MM.1S (cell line): Measurements from ENCODE around the gene GAREM2.

Experiments used
- DNase-seq: peaks from one replicate; pipeline ENCODE4 v3.0.0-alpha.2; 2015
- H2AFZ ChIP-seq: fragments of 300-600 bp; sonication (generic); 2 replicates; pipeline ENCODE4 v1.6.0; 2016; ENCODE audit warnings: antibody characterized with exemption, low read length
- H3F3A ChIP-seq: fragments of 300-600 bp; sonication (generic); 2 replicates; pipeline ENCODE4 v1.6.1; 2016; ENCODE audit warnings: mild to moderate bottlenecking, antibody characterized with exemption, low read length, moderate library complexity, mixed read lengths; ENCODE audit not compliant: insufficient read depth
- H3K27ac ChIP-seq: fragments of 300-600 bp; sonication (generic); 2 replicates; pipeline ENCODE4 v1.5.1; 2016; ENCODE audit warnings: mild to moderate bottlenecking, low read length
- H3K27me3 ChIP-seq: fragments of 300-600 bp; sonication (generic); replicated peaks from 2 replicates; pipeline ENCODE4 v1.6.0; 2016; ENCODE audit warnings: low read length; ENCODE audit not compliant: insufficient read depth
- H3K36me3 ChIP-seq: fragments of 300-600 bp; sonication (generic); replicated peaks from 2 replicates; pipeline ENCODE4 v1.6.1; 2016; ENCODE audit warnings: mild to moderate bottlenecking, low read length, mixed read lengths; ENCODE audit not compliant: insufficient read depth
- H3K4me1 ChIP-seq: fragments of 300-600 bp; sonication (generic); 2 replicates; pipeline ENCODE4 v1.6.1; 2016; ENCODE audit warnings: low read length, mixed read lengths
- H3K4me2 ChIP-seq: fragments of 300-600 bp; sonication (generic); 2 replicates; pipeline ENCODE4 v1.6.0; 2016; ENCODE audit warnings: low read depth, low read length
- H3K4me3 ChIP-seq: fragments of 300-600 bp; sonication (generic); 2 replicates; pipeline ENCODE4 v1.5.1; 2016; ENCODE audit warnings: low read length, mixed read lengths
- H3K79me2 ChIP-seq: fragments of 300-600 bp; sonication (generic); 2 replicates; pipeline ENCODE4 v1.6.1; 2016; ENCODE audit warnings: mixed run types, low read length, mixed read lengths
- H3K9ac ChIP-seq: fragments of 300-600 bp; sonication (generic); 2 replicates; pipeline ENCODE4 v1.6.1; 2016; ENCODE audit warnings: low read length, mixed read lengths
- H3K9me2 ChIP-seq: fragments of 300-600 bp; sonication (generic); replicated peaks from 2 replicates; pipeline ENCODE4 v1.6.1; 2016; ENCODE audit warnings: mild to moderate bottlenecking, low read length, mixed read lengths; ENCODE audit not compliant: insufficient read depth
- H3K9me3 ChIP-seq: fragments of 300-600 bp; sonication (generic); replicated peaks from 2 replicates; pipeline ENCODE4 v1.6.1; 2016; ENCODE audit warnings: mild to moderate bottlenecking, low read length, mixed read lengths; ENCODE audit not compliant: insufficient read depth
- H4K20me1 ChIP-seq: fragments of 300-600 bp; sonication (generic); 2 replicates; pipeline ENCODE4 v1.6.1; 2016; ENCODE audit warnings: mild to moderate bottlenecking, low read length, moderate library complexity, mixed read lengths; ENCODE audit not compliant: insufficient read depth
- EZH2 ChIP-seq: fragments of 300-600 bp; sonication (generic); optimal IDR thresholded peaks from 2 replicates; pipeline ENCODE3; 2017; ENCODE audit warnings: low read depth, mild to moderate bottlenecking, antibody characterized with exemption, low read length, mixed read lengths
- EZH2phosphoT487 ChIP-seq: fragments of 300-600 bp; sonication (generic); IDR thresholded peaks from 2 replicates; pipeline ENCODE4 v1.6.1; 2018; ENCODE audit warnings: antibody characterized with exemption, low read length
- TF ChIP-seq, protein P1 (sequence below): fragments of 300-600 bp; sonication (generic); IDR thresholded peaks from 2 replicates; pipeline ENCODE4 v1.5.1; 2016; ENCODE audit warnings: antibody characterized with exemption, low read length, mixed read lengths

The GAREM2 gene

GRCh38 chr2:26172189-26172870, 558 bp upstream of the GAREM2 start:
- Histone ChIP-seq H3K79me2 (no peaks in the 10 kb centered on the region), H3K36me3 (no peaks in the 10 kb centered on the region), H3K27me3 (peaks cover 17% of the 10 kb centered on the region), H3K4me1 (no peaks in the 10 kb centered on the region), H3K4me2 (no peak overlapping the region; the same call in 1 of the 2 replicates), H4K20me1 (no peaks in the 10 kb centered on the region), H3K4me3 (no peak overlapping the region), H2AFZ (no peak overlapping the region), H3K9me2 (no peaks in the 10 kb centered on the region), H3K27ac (no peak overlapping the region), H3K9me3 (no peaks in the 10 kb centered on the region), H3K9ac (no peak overlapping the region), H3F3A (no peaks in the 10 kb centered on the region)
- TF ChIP-seq, protein P1, sequence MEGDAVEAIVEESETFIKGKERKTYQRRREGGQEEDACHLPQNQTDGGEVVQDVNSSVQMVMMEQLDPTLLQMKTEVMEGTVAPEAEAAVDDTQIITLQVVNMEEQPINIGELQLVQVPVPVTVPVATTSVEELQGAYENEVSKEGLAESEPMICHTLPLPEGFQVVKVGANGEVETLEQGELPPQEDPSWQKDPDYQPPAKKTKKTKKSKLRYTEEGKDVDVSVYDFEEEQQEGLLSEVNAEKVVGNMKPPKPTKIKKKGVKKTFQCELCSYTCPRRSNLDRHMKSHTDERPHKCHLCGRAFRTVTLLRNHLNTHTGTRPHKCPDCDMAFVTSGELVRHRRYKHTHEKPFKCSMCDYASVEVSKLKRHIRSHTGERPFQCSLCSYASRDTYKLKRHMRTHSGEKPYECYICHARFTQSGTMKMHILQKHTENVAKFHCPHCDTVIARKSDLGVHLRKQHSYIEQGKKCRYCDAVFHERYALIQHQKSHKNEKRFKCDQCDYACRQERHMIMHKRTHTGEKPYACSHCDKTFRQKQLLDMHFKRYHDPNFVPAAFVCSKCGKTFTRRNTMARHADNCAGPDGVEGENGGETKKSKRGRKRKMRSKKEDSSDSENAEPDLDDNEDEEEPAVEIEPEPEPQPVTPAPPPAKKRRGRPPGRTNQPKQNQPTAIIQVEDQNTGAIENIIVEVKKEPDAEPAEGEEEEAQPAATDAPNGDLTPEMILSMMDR = no peak
- TF ChIP-seq EZH2 (no peak), EZH2phosphoT487 (no peak)
- no peak for DNase-seq

- Histone ChIP-seq H3K4me3 (no peak overlapping the region), H2AFZ (no peak overlapping the region)
- DNase-seq = no peak
Measured at GRCh38 chr2:26173776-26174482, 1.0 kb downstream of the GAREM2 start.

GRCh38 chr2:26174691-26175465, 2.0 kb downstream of the GAREM2 start:
- no peak for TF ChIP-seq EZH2
- TF ChIP-seq, protein P1 = no peak
- no peak for TF ChIP-seq EZH2phosphoT487
- no peak for DNase-seq
- Histone ChIP-seq H3K9ac (no peak overlapping the region), H3K9me3 (no peaks in the 10 kb centered on the region), H3F3A (no peaks in the 10 kb centered on the region), H3K4me1 (peaks cover 5% of the 10 kb centered on the region; the same call in 1 of the 2 replicates), H3K27ac (no peak overlapping the region), H3K27me3 (peaks cover 17% of the 10 kb centered on the region), H3K36me3 (no peaks in the 10 kb centered on the region), H2AFZ (no peak overlapping the region), H3K4me3 (no peak overlapping the region), H4K20me1 (no peaks in the 10 kb centered on the region), H3K79me2 (no peaks in the 10 kb centered on the region), H3K9me2 (no peaks in the 10 kb centered on the region), H3K4me2 (no peak overlapping the region)

More at GRCh38 chr2:26173776-26174482, 1.0 kb downstream of the GAREM2 start:
- H3K27me3 ChIP-seq = peaks cover 17% of the 10 kb centered on the region
- H3K9ac ChIP-seq = no peak overlapping the region
- H3K79me2 ChIP-seq = no peaks in the 10 kb centered on the region
- no peaks in the 10 kb centered on the region for H3K9me2 ChIP-seq
- TF ChIP-seq EZH2 (no peak), EZH2phosphoT487 (no peak)
- TF ChIP-seq, protein P1 = no peak
- H3K36me3 ChIP-seq = no peaks in the 10 kb centered on the region
- no peaks in the 10 kb centered on the region for H4K20me1 ChIP-seq
- H3F3A ChIP-seq = no peaks in the 10 kb centered on the region
- H3K27ac ChIP-seq = no peak overlapping the region
- H3K4me1 ChIP-seq = no peaks in the 10 kb centered on the region
- H3K9me3 ChIP-seq = no peaks in the 10 kb centered on the region
- H3K4me2 ChIP-seq = no peak overlapping the region; the same call in 1 of the 2 replicates
